K562 (cell line): ENCODE measurements around the gene RAB39B. TPM values are rescaled to one million over a fixed set of nuclear protein-coding genes. Genes with fewer than 3 reads are reported as not detected.

ENCODE experiments used
- FOXJ3 ChIP-seq: sonication (generic); formaldehyde crosslinking; IDR thresholded peaks from 2 replicates; pipeline ENCODE4 v1.4.0; 2020; ENCODE audit warnings: mild to moderate bottlenecking, missing genetic modification reagents
- GTF2A2 ChIP-seq: IDR thresholded peaks from 2 replicates; pipeline ENCODE4 v1.6.1; 2016; ENCODE audit warnings: mild to moderate bottlenecking, missing genetic modification characterization, missing compliant biosample characterization
- GTF3C2 ChIP-seq: IDR thresholded peaks from 3 replicates; pipeline ENCODE4 v1.6.1; 2011; ENCODE audit warnings: borderline replicate concordance, mild to moderate bottlenecking, moderate library complexity; ENCODE audit not compliant: insufficient read length; ENCODE audit errors: extremely low read depth
- ILF3 ChIP-seq: fragments of 450-650 bp; IDR thresholded peaks from 2 replicates; pipeline ENCODE4 v1.6.1; 2018; ENCODE audit warnings: antibody characterized with exemption, mild to moderate bottlenecking, moderate library complexity, borderline replicate concordance
- MCM5 ChIP-seq: fragments of 450-650 bp; IDR thresholded peaks from 2 replicates; pipeline ENCODE4 v1.6.1; 2016; ENCODE audit warnings: low read depth
- RERE ChIP-seq: sonication (generic); formaldehyde crosslinking; IDR thresholded peaks from 2 replicates; pipeline ENCODE4 v1.8.0; 2023; ENCODE audit warnings: missing genetic modification reagents, mild to moderate bottlenecking, borderline replicate concordance
- SAP30 ChIP-seq: fragments of 200-600 bp; sonication (generic); IDR thresholded peaks from 2 replicates; pipeline ENCODE4 v1.6.1; 2012; ENCODE audit warnings: borderline replicate concordance, low read depth, mild to moderate bottlenecking, moderate library complexity, low read length, control low read depth, inconsistent platforms; ENCODE audit not compliant: insufficient read depth, poor library complexity, severe bottlenecking
- ZBTB26 ChIP-seq: fragments of 450-650 bp; formaldehyde crosslinking; IDR thresholded peaks from 2 replicates; pipeline ENCODE4 v1.4.0; 2022; ENCODE audit warnings: missing genetic modification characterization
- ZNF133 ChIP-seq: fragments of 250-450 bp; sonication (Bioruptor Pico); IDR thresholded peaks from 2 replicates; pipeline ENCODE4 v1.4.0; 2020; ENCODE audit warnings: mild to moderate bottlenecking
- ZNF197 ChIP-seq: fragments of 200-800 bp; sonication (Bioruptor generic); IDR thresholded peaks from 2 replicates; pipeline ENCODE4 v1.6.1; 2016; ENCODE audit warnings: low read depth, missing genetic modification characterization, missing compliant biosample characterization
- ZNF282 ChIP-seq: sonication (generic); formaldehyde crosslinking; IDR thresholded peaks from 2 replicates; pipeline ENCODE4 v1.8.1; 2023; ENCODE audit warnings: missing genetic modification reagents
- ZNF551 ChIP-seq: fragments of 250-450 bp; sonication (Bioruptor Pico); IDR thresholded peaks from 2 replicates; pipeline ENCODE4 v1.5.0; 2021; ENCODE audit warnings: mild to moderate bottlenecking, moderate library complexity
- polyA plus RNA-seq, 8 experiments: library from polyadenylated mRNA; depleted of rRNA in 4 of 8; stranded (reverse) in 5 of 8; unstranded in 3 of 8; fragments of >200 nt; fragmentation: Nextera tagmentation in 2 of 8; fragmentation: Illumina TruSeq in 1 of 8; extraction: Ambion mirVana in 2 of 8; extraction: Trizol in 1 of 8; gene quantifications; 2 replicates each; pipeline versions ENCODE4 v1.2.1 to v1.2.3, GENCODE V29; 2011 to 2014; ENCODE audit warnings: inconsistent platforms in 1 of 8, missing spikeins in 1 of 8
- total RNA-seq, 7 experiments: library from RNA; depleted of rRNA in 6 of 7; stranded (reverse); fragments of >200 nt in 6 of 7; fragmentation: Illumina TruSeq in 2 of 7; extraction: Trizol in 2 of 7; gene quantifications; 2 replicates each; pipeline versions ENCODE4 v1.2.1 to v1.2.3, GENCODE V29; 2011 to 2021; ENCODE audit warnings: low replicate concordance in 1 of 7
- TF ChIP-seq, protein P1 (sequence below): fragments of 250-450 bp; sonication (Bioruptor Pico); IDR thresholded peaks from 2 replicates; pipeline ENCODE4 v1.5.0; 2021
- TF ChIP-seq, protein P2 (sequence below): sonication (generic); formaldehyde crosslinking; IDR thresholded peaks from 2 replicates; pipeline ENCODE4 v1.8.0; 2023; ENCODE audit warnings: mild to moderate bottlenecking, missing genetic modification reagents

RAB39B gene
- total and polyA plus RNA-seq, 9 of the 15 experiments (the other 6 are each of a cell fraction or from before 2014, with no cell fraction given) = 0.04 to 0.07 (median 0.04) TPM; not detected in 6

DNA sequence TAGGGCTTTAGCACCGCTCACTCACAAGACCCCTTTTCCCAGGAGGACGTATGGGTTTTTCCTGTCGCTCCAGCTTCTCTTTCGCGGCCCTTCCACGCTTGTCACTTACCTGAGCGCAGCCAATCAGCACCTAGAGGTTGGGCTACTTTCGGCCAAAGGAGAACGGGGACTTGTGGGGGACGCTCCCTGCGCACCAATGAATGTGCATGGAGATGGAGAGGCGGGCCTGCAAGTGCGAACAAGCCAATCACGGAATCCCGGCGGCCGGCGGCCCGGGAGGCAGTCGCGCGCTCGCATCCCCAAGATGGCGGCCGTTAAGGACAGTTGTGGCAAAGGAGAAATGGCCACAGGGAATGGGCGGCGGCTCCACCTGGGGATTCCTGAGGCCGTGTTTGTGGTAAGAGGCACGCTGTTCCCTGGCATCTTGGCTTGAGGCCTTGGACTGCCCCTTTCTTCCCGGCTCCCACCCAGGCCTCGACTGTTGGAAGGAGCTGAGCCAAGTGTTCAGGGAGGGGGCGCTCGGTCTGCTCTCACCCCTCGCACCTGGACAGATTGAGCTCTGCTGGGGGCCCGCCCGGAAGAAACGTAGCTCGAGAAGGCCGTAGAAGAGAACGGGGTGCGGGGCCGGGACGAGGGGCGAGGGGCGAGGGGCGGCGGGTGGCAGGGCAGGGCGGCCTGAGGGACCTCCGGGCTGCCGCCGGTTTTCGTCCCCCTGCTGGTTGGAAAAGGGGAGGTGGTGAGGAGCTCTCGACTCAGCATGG, 47.9 kb downstream of the RAB39B start, which contains the start of gene VBP1 (continued):
- TF ChIP-seq ZBTB26 (CRISPR knock-in tag) (no peak), RERE (no peak), GTF2A2 (tag) (no peak), FOXJ3 (CRISPR knock-in tag) (no peak), GTF3C2 (no peak), SAP30 (peak; percentile 7), ILF3 (no peak), ZNF133 (CRISPR knock-in tag) (no peak), ZNF551 (no peak), ZNF282 (CRISPR knock-in tag) (no peak), MCM5 (no peak), ZNF197 (CRISPR knock-in tag) (no peak)
- TF ChIP-seq, protein P1, sequence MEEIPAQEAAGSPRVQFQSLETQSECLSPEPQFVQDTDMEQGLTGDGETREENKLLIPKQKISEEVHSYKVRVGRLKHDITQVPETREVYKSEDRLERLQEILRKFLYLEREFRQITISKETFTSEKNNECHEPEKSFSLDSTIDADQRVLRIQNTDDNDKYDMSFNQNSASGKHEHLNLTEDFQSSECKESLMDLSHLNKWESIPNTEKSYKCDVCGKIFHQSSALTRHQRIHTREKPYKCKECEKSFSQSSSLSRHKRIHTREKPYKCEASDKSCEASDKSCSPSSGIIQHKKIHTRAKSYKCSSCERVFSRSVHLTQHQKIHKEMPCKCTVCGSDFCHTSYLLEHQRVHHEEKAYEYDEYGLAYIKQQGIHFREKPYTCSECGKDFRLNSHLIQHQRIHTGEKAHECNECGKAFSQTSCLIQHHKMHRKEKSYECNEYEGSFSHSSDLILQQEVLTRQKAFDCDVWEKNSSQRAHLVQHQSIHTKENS (CRISPR knock-in tag) = no peak
- TF ChIP-seq, protein P2, sequence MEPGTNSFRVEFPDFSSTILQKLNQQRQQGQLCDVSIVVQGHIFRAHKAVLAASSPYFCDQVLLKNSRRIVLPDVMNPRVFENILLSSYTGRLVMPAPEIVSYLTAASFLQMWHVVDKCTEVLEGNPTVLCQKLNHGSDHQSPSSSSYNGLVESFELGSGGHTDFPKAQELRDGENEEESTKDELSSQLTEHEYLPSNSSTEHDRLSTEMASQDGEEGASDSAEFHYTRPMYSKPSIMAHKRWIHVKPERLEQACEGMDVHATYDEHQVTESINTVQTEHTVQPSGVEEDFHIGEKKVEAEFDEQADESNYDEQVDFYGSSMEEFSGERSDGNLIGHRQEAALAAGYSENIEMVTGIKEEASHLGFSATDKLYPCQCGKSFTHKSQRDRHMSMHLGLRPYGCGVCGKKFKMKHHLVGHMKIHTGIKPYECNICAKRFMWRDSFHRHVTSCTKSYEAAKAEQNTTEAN (CRISPR knock-in tag) = 0 out of 2 replicates have a peak, but pooled peaks have one; percentile 24
